ENCODE data around the gene SPOCK3. TPM values are rescaled to one million over a fixed set of nuclear protein-coding genes. Genes with fewer than 3 reads are reported as not detected.
"Not testable (repeated sequence)": the region's sequence is repeated elsewhere in the genome, so short reads cannot be mapped to it uniquely, and the experiment has no call there.

SPOCK3 gene
- total RNA-seq, 1 donor from 2014 or later: not detected

DNA sequence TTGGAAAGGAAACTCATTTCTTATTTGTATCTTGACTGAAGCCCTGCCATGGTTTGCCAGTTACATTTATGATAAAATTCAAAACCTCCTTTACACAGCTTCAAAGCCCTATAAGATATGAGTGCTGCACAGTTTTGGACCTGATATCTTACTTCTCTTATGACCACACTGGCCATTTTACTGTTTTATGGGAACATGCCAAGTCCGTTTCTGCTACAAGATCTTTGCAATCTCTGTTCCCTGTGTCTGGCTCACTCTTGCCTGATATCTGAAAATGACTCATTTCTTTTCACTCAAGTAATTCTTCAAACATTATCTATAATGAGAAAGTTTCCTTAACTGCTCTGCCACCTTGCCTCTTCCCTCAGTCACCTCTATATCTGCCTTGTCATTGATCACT lies 247.3 kb downstream of the SPOCK3 start:
- Histone ChIP-seq H3K27ac (no peak overlapping the region), H3K36me3 (no peaks in the 10 kb centered on the region), H3K27me3 (no peaks in the 10 kb centered on the region), H3K4me1 (no peaks in the 10 kb centered on the region), H3K4me3 (no peak overlapping the region), H3K9me3 (no peaks in the 10 kb centered on the region)
- intact Hi-C loops (cut with DNase I): no loop called here
- DNase-seq (no peak), ATAC-seq (no peak)
- no peak for TF ChIP-seq CTCF (IDR thresholded peaks at IDR 0.05)

DNA sequence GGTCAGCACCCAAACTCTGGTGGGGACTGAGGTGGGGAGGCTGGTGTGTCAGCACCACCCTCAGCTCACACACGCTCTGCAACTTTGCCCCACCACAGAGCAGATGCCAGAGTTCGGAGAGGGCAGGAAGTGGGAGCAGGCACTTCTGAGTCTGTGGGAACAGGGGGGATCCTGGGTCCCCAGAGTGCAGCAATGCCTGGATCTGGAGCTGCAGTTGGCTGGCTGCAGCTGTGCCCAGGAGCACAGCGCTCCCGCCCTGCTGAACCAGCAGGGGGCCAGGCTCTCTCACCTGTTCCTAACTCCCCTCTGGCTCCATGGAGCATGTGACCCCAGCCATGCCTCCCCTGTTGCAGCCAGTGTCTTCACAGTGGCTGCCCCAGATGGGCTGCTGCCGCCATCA lies 252.4 kb downstream of the SPOCK3 start:
- no peak for TF ChIP-seq CTCF (IDR thresholded peaks at IDR 0.05)
- no peak for DNase-seq

GRCh38 chr4:166980419-166980818 lies 253.9 kb downstream of the SPOCK3 start:
- ATAC-seq (no peak), DNase-seq (no peak)
- intact Hi-C loops (cut with DNase I): no loop called here
- TF ChIP-seq CTCF (IDR thresholded peaks at IDR 0.05): no peak
- Histone ChIP-seq H3K4me3 (no peak overlapping the region), H3K27me3 (no peaks in the 10 kb centered on the region), H3K9me3 (no peaks in the 10 kb centered on the region), H3K4me1 (no peaks in the 10 kb centered on the region), H3K27ac (no peak overlapping the region), H3K36me3 (no peaks in the 10 kb centered on the region)

More for the DNA sequence above, 252.4 kb downstream of the SPOCK3 start:
- Histone ChIP-seq H3K27ac (no peak overlapping the region), H3K4me3 (no peak overlapping the region), H3K27me3 (no peaks in the 10 kb centered on the region), H3K36me3 (no peaks in the 10 kb centered on the region), H3K9me3 (no peaks in the 10 kb centered on the region), H3K4me1 (no peaks in the 10 kb centered on the region)
- intact Hi-C loops (cut with DNase I): no loop called here
- peak; percentile 27 for ATAC-seq

DNA sequence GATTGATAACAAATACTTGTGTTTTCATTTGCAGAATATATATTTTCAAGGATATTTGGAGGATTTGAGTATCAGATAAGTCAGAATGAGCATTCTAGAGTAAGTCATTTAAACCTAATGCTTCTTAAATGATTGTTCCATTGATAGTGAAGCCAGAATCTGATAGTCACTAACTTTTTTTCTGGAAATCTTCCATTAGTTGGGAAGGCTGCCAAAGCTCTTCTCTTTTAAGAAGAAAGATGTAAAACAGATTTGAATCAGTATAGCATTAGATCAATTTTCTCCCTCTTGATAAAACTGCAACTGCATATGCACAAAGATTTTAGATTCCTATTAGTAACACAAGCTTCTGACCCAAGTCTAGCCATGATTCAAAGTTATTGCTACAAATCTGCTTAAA lies 256.7 kb downstream of the SPOCK3 start:
- Histone ChIP-seq H3K36me3 (no peaks in the 10 kb centered on the region), H3K4me3 (no peak overlapping the region), H3K27me3 (no peaks in the 10 kb centered on the region), H3K27ac (no peak overlapping the region), H3K4me1 (no peaks in the 10 kb centered on the region), H3K9me3 (no peaks in the 10 kb centered on the region)
- intact Hi-C loops (cut with DNase I): no loop called here
- no peak for DNase-seq
- ATAC-seq: no peak
- TF ChIP-seq CTCF (IDR thresholded peaks at IDR 0.05): no peak

DNA sequence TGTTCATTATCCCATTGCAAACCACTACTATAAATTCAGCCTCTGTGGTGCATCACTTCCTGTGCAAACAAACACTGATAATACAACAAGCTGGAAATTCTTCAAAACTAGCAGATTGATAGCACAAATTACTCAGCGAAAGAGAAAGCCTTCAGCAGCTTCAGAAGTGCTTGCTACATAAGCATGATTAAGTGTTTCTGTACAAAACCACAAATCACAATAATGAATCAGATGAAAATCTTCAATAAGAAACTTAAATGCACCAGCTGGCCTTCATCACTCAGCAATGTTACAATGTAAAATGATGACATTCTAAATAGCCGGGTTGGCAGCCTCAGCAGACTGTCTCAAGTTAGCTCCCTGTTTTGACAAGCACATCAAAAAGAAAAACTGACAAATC lies 262.2 kb downstream of the SPOCK3 start:
- no peak for TF ChIP-seq CTCF (IDR thresholded peaks at IDR 0.05)
- Histone ChIP-seq H3K36me3 (no peaks in the 10 kb centered on the region), H3K4me3 (no peak overlapping the region), H3K27me3 (no peaks in the 10 kb centered on the region), H3K27ac (no peak overlapping the region), H3K9me3 (no peaks in the 10 kb centered on the region), H3K4me1 (no peaks in the 10 kb centered on the region)
- intact Hi-C loops (cut with DNase I): no loop called here
- DNase-seq (no peak), ATAC-seq (no peak)

- intact Hi-C loops (cut with DNase I); H3K4me3 ChIP-seq; H3K27me3 ChIP-seq; H3K36me3 ChIP-seq; H3K27ac ChIP-seq; DNase-seq; H3K9me3 ChIP-seq; ATAC-seq; H3K4me1 ChIP-seq: not testable (repeated sequence)
These were observed 266.1 kb downstream of the SPOCK3 start for GRCh38 chr4:166968219-166968618.
